ENCODE data around the gene POLR2E. TPM values are rescaled to one million over a fixed set of nuclear protein-coding genes. Genes with fewer than 3 reads are reported as not detected.

POLR2E gene
- total RNA-seq, 2 donors from 2014 or later, result 176 to 179 TPM

- H3K9me3 Mint-ChIP-seq, result peaks cover 3% of the 10 kb centered on the region in 2 donors
Observed at GRCh38 chr19:1104311-1105007, 9.3 kb upstream of the POLR2E start.

GRCh38 chr19:1103708-1104310 lies 8.6 kb upstream of the POLR2E start, which contains the start of gene GPX4:
Gene GPX4 (plus strand): TSS chr19:1103994. CDS start chr19:1104044, 50 bp downstream.
- peak within 1 kb of the TSS; percentile 84 to 85 for H3K4me3 Mint-ChIP-seq
- ATAC-seq (replicated peaks in 1 of 2) (peak; percentile 68 to 70), DNase-seq (peak; percentile 97 to 98)
- H3K4me1 Mint-ChIP-seq (ENCODE audit: low read depth), result peaks cover 46% of the 10 kb centered on the region
- peak within 1 kb of the TSS; percentile 94 for H3K27ac Mint-ChIP-seq
- peaks cover 3% of the 10 kb centered on the region in 2 donors for H3K9me3 Mint-ChIP-seq
- H3K27me3 Mint-ChIP-seq (ENCODE audit: low read depth), result no peaks in the 10 kb centered on the region
- peaks cover 5 to 10% of the 10 kb centered on the region in 2 donors for H3K36me3 Mint-ChIP-seq (ENCODE audit: insufficient read depth in 2 of 2)

More at GRCh38 chr19:1104311-1105007, 9.3 kb upstream of the POLR2E start:
- DNase-seq (peak; percentile 82 to 86), ATAC-seq (replicated peaks in 1 of 2) (peak; percentile 32 to 37)
- Mint-ChIP-seq H3K27me3 (ENCODE audit: low read depth) (no peaks in the 10 kb centered on the region), H3K4me3 (peak overlapping the region; percentile 76 to 77), H3K4me1 (ENCODE audit: low read depth) (peaks cover 40% of the 10 kb centered on the region), H3K36me3 (ENCODE audit: insufficient read depth in 2 of 2) (peaks cover 4 to 9% of the 10 kb centered on the region in 2 donors), H3K27ac (no peak overlapping the region)

GRCh38 chr19:1103132-1103707 lies 8.0 kb upstream of the POLR2E start:
- H3K4me1 Mint-ChIP-seq (ENCODE audit: low read depth), result peaks cover 52% of the 10 kb centered on the region
- no peaks in the 10 kb centered on the region for H3K27me3 Mint-ChIP-seq (ENCODE audit: low read depth)
- peaks cover 5 to 10% of the 10 kb centered on the region in 2 donors for H3K36me3 Mint-ChIP-seq (ENCODE audit: insufficient read depth in 2 of 2)
- peaks cover 3% of the 10 kb centered on the region in 2 donors for H3K9me3 Mint-ChIP-seq
- ATAC-seq (replicated peaks in 1 of 2) (no peak), DNase-seq (no peak)
- peak overlapping the region; percentile 84 to 85 for H3K4me3 Mint-ChIP-seq
- peak overlapping the region; percentile 94 for H3K27ac Mint-ChIP-seq

GRCh38 chr19:1102407-1103131 lies 7.4 kb upstream of the POLR2E start:
- Mint-ChIP-seq H3K27ac (peak overlapping the region; percentile 94), H3K4me1 (ENCODE audit: low read depth) (peaks cover 58% of the 10 kb centered on the region), H3K4me3 (peak overlapping the region; percentile 84 to 85), H3K27me3 (ENCODE audit: low read depth) (no peaks in the 10 kb centered on the region), H3K36me3 (ENCODE audit: insufficient read depth in 2 of 2) (peaks cover 5 to 10% of the 10 kb centered on the region in 2 donors), H3K9me3 (peaks cover 3% of the 10 kb centered on the region in 2 donors)
- ATAC-seq (replicated peaks in 1 of 2) (peak; percentile 53 to 60), DNase-seq (peak; percentile 86 to 89)

GRCh38 chr19:1101337-1101698 lies 6.1 kb upstream of the POLR2E start:
- peak overlapping the region; percentile 79 for H3K27ac Mint-ChIP-seq
- peaks cover 65% of the 10 kb centered on the region for H3K4me1 Mint-ChIP-seq (ENCODE audit: low read depth)
- peaks cover 3% of the 10 kb centered on the region in 2 donors for H3K9me3 Mint-ChIP-seq
- DNase-seq (no peak), ATAC-seq (replicated peaks in 1 of 2) (no peak)
- H3K27me3 Mint-ChIP-seq (ENCODE audit: low read depth), result no peaks in the 10 kb centered on the region
- peaks cover 5 to 10% of the 10 kb centered on the region in 2 donors for H3K36me3 Mint-ChIP-seq (ENCODE audit: insufficient read depth in 2 of 2)
- H3K4me3 Mint-ChIP-seq, result peak overlapping the region; percentile 54 to 84

GRCh38 chr19:1098177-1099051 lies 3.2 kb upstream of the POLR2E start:
- Mint-ChIP-seq H3K4me1 (ENCODE audit: low read depth) (peaks cover 89% of the 10 kb centered on the region), H3K27me3 (ENCODE audit: low read depth) (no peaks in the 10 kb centered on the region), H3K27ac (peak overlapping the region; percentile 84), H3K4me3 (peak overlapping the region in 1 of 2 donors; percentile 29), H3K36me3 (ENCODE audit: insufficient read depth in 2 of 2) (peaks cover 5 to 8% of the 10 kb centered on the region in 2 donors), H3K9me3 (peaks cover 3% of the 10 kb centered on the region in 2 donors)
- no peak for ATAC-seq (replicated peaks in 1 of 2)
- DNase-seq, result no peak

- H3K36me3 Mint-ChIP-seq (ENCODE audit: insufficient read depth in 2 of 2), result peaks cover 5 to 8% of the 10 kb centered on the region in 2 donors
- H3K27ac Mint-ChIP-seq, result no peak overlapping the region
- H3K4me1 Mint-ChIP-seq (ENCODE audit: low read depth), result peaks cover 89% of the 10 kb centered on the region
- H3K9me3 Mint-ChIP-seq, result peaks cover 3% of the 10 kb centered on the region in 2 donors
- DNase-seq, result no peak
- H3K27me3 Mint-ChIP-seq (ENCODE audit: low read depth), result no peaks in the 10 kb centered on the region
- H3K4me3 Mint-ChIP-seq, result no peak overlapping the region
- ATAC-seq (replicated peaks in 1 of 2), result no peak
Observed at GRCh38 chr19:1097810-1098176, 2.6 kb upstream of the POLR2E start.

- peak overlapping the region; percentile 88 for H3K27ac Mint-ChIP-seq
- peaks cover 0 to under 1% of the 10 kb centered on the region in 2 donors for H3K9me3 Mint-ChIP-seq
- H3K36me3 Mint-ChIP-seq (ENCODE audit: insufficient read depth in 2 of 2), result peaks cover 2% of the 10 kb centered on the region in 2 donors
- DNase-seq, result no peak
- H3K4me1 Mint-ChIP-seq (ENCODE audit: low read depth), result peaks cover 70% of the 10 kb centered on the region
- ATAC-seq (replicated peaks in 1 of 2), result no peak
- peak overlapping the region; percentile 94 to 96 for H3K4me3 Mint-ChIP-seq
- no peaks in the 10 kb centered on the region for H3K27me3 Mint-ChIP-seq (ENCODE audit: low read depth)
Observed at GRCh38 chr19:1094655-1094977, 559 bp downstream of the POLR2E start.

GRCh38 chr19:1093811-1094553 lies 1.2 kb downstream of the POLR2E start:
- DNase-seq (no peak), ATAC-seq (replicated peaks in 1 of 2) (no peak)
- H3K4me1 Mint-ChIP-seq (ENCODE audit: low read depth), result peaks cover 63% of the 10 kb centered on the region
- H3K27ac Mint-ChIP-seq, result peak overlapping the region; percentile 88
- H3K27me3 Mint-ChIP-seq (ENCODE audit: low read depth), result no peaks in the 10 kb centered on the region
- no peaks in the 10 kb centered on the region for H3K36me3 Mint-ChIP-seq (ENCODE audit: insufficient read depth in 2 of 2)
- peak overlapping the region; percentile 94 to 96 for H3K4me3 Mint-ChIP-seq
- no peaks in the 10 kb centered on the region for H3K9me3 Mint-ChIP-seq

GRCh38 chr19:1093330-1093729 lies 1.8 kb downstream of the POLR2E start:
- H3K36me3 Mint-ChIP-seq (ENCODE audit: insufficient read depth in 2 of 2), result no peaks in the 10 kb centered on the region
- DNase-seq (no peak), ATAC-seq (replicated peaks in 1 of 2) (no peak)
- H3K27ac Mint-ChIP-seq, result peak overlapping the region; percentile 56
- peak overlapping the region; percentile 94 to 96 for H3K4me3 Mint-ChIP-seq
- H3K27me3 Mint-ChIP-seq (ENCODE audit: low read depth), result no peaks in the 10 kb centered on the region
- H3K4me1 Mint-ChIP-seq (ENCODE audit: low read depth), result peaks cover 59% of the 10 kb centered on the region
- H3K9me3 Mint-ChIP-seq, result no peaks in the 10 kb centered on the region

- peaks cover 60% of the 10 kb centered on the region for H3K4me1 Mint-ChIP-seq (ENCODE audit: low read depth)
- H3K9me3 Mint-ChIP-seq, result no peaks in the 10 kb centered on the region
- H3K27me3 Mint-ChIP-seq (ENCODE audit: low read depth), result no peaks in the 10 kb centered on the region
- DNase-seq (no peak), ATAC-seq (replicated peaks in 1 of 2) (no peak)
- H3K36me3 Mint-ChIP-seq (ENCODE audit: insufficient read depth in 2 of 2), result peaks cover 4% of the 10 kb centered on the region in 2 donors
- H3K27ac Mint-ChIP-seq, result no peak overlapping the region
- no peak overlapping the region for H3K4me3 Mint-ChIP-seq
Observed at GRCh38 chr19:1091544-1092175, 3.5 kb downstream of the POLR2E start.
